Vagina (tissue), 2 donors: ENCODE data around the gene TWNK. TPM values are rescaled to one million over a fixed set of nuclear protein-coding genes. Genes with fewer than 3 reads are reported as not detected.
A peak's percentile ranks its signal among the peaks of the same experiment; 100 is the strongest.

Source experiments
- DNase-seq, 2 donors: peaks; one replicate each; pipeline ENCODE4 v3.0.0-alpha.2; 2017; ENCODE audit errors: extremely low spot score in 2 of 2
- H3K27ac ChIP-seq: fragments of 200-600 bp; sonication (generic); one replicate; pipeline ENCODE4 v1.5.1; 2019
- H3K27me3 ChIP-seq: fragments of 200-600 bp; sonication (generic); one replicate; pipeline ENCODE4 v1.5.1; 2019
- H3K36me3 ChIP-seq, 2 donors: fragments of 200-600 bp; sonication (generic); one replicate each; pipeline ENCODE4 v1.5.1; 2017 to 2019
- H3K4me1 ChIP-seq: fragments of 200-600 bp; sonication (generic); one replicate; pipeline ENCODE4 v1.5.1; 2019
- H3K4me3 ChIP-seq, 2 donors: fragments of 200-600 bp; sonication (generic); 1 replicate in 1 of 2; 2 replicates in 1 of 2; pipeline ENCODE4 v1.5.1; 2016 to 2019
- H3K9me3 ChIP-seq: fragments of 200-600 bp; sonication (generic); one replicate; pipeline ENCODE4 v1.5.1; 2019
- CTCF ChIP-seq, 3 experiments: fragments of 450-650 bp in 2 of 3; fragments of 200-600 bp in 1 of 3; sonication (generic) in 1 of 3; IDR thresholded peaks; one replicate each; pipeline ENCODE4 v1.5.1; 2017 to 2019; ENCODE audit warnings: antibody characterized with exemption in 3 of 3, mild to moderate bottlenecking in 2 of 3, moderate library complexity in 2 of 3
- POLR2A ChIP-seq, 2 donors: fragments of 450-650 bp; IDR thresholded peaks; one replicate each; pipeline ENCODE4 v1.6.1; 2017; ENCODE audit warnings: antibody characterized with exemption in 2 of 2, mild to moderate bottlenecking in 2 of 2, moderate library complexity in 2 of 2
- POLR2AphosphoS5 ChIP-seq, 2 donors: sonication (generic); formaldehyde crosslinking; IDR thresholded peaks; one replicate each; pipeline ENCODE4 v1.9.0; 2017; ENCODE audit warnings: antibody characterized with exemption in 2 of 2, mild to moderate bottlenecking in 2 of 2, low read depth in 1 of 2; ENCODE audit not compliant: insufficient read depth in 1 of 2
- intact Hi-C: fragments of 100-400 bp; cut with DNase I; formaldehyde crosslinking; loops from one replicate; pipeline ENCODE4 v1.15.1; 2023
- total RNA-seq: library from RNA; depleted of rRNA; stranded (reverse); fragments of >200 nt; gene quantifications from one replicate; pipeline ENCODE4 v1.2.3, GENCODE V29; 2016

The TWNK gene
- total RNA-seq, 1 donor from 2014 or later, result 5.2 TPM

DNA sequence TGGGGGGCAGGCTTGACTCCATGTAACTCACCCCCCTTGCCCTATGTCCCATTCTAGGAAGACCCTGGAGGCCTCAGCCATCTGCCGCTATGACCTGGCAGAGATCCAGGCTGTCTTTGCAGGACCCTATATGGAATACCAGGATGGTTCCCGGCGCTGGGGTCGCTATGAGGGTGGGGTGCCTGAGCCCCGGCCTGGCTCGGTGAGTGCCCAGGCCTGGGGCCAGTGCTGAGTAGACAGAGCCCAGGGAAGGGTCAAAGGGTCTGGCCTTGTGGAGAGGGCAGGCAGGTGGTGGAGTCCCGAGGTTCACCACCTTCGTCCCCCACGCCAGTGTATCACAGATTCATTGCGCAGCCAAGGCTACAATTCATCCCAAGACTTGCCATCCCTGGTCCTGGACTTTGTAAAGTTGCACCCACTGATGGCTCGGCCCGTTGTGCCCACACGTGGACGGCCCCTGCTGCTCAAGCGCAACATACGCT lies 7.5 kb upstream of the TWNK start:
- DNase-seq, result peak; percentile 60 to 82
- peaks cover 0 to 6% of the 10 kb centered on the region in 2 donors for H3K36me3 ChIP-seq
- TF ChIP-seq POLR2AphosphoS5 (IDR thresholded peaks at IDR 0.05; ENCODE audit: insufficient read depth in 1 of 2, low read depth in 1 of 2) (no peak), POLR2A (IDR thresholded peaks at IDR 0.05) (no peak), CTCF (IDR thresholded peaks at IDR 0.05) (no peak)

DNA sequence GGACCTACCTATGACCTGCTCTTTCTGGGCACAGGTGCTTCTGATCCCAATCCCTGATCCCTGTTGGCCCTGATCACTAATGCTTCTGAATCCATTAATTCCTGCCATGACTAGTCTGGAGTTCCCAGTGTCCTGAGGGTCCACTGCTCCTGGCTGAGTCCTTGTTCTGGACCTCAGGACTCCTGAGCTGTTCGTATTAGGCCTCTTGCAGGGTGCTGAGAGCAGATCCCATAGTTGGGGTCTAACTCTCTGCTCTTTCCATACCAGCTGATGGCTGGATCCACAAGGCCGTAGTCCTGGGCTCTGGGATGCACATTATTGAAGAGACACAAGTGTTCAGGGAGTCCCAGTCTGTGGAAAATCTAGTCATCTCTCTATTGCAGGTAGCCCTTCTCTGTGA lies 7.0 kb upstream of the TWNK start:
- DNase-seq, result peak in 1 of 2 donors; percentile 74
- peaks cover 0 to 7% of the 10 kb centered on the region in 2 donors for H3K36me3 ChIP-seq
- intact Hi-C loops, result no loop called here

More for the DNA sequence above, 7.5 kb upstream of the TWNK start:
- H3K4me1 ChIP-seq, result no peaks in the 10 kb centered on the region
- H3K4me3 ChIP-seq, result no peak overlapping the region
- H3K9me3 ChIP-seq, result no peaks in the 10 kb centered on the region
- H3K27me3 ChIP-seq, result no peaks in the 10 kb centered on the region
- H3K27ac ChIP-seq, result no peak overlapping the region
- intact Hi-C loops, result no loop called here

GRCh38 chr10:100980711-100981110 lies 6.6 kb upstream of the TWNK start:
- Histone ChIP-seq H3K27me3 (no peaks in the 10 kb centered on the region), H3K4me3 (no peak overlapping the region), H3K36me3 (peaks cover 0 to 11% of the 10 kb centered on the region in 2 donors), H3K9me3 (no peaks in the 10 kb centered on the region), H3K27ac (no peak overlapping the region), H3K4me1 (peaks cover 2% of the 10 kb centered on the region)
- DNase-seq, result peak; percentile 52 to 67
- no peak for TF ChIP-seq CTCF (IDR thresholded peaks at IDR 0.05)
- intact Hi-C loops, result no loop called here

More for the DNA sequence above, 7.0 kb upstream of the TWNK start:
- Histone ChIP-seq H3K27ac (no peak overlapping the region), H3K9me3 (no peaks in the 10 kb centered on the region), H3K4me3 (no peak overlapping the region), H3K27me3 (no peaks in the 10 kb centered on the region), H3K4me1 (no peaks in the 10 kb centered on the region)
- no peak for TF ChIP-seq POLR2A (IDR thresholded peaks at IDR 0.05)
- no peak for TF ChIP-seq CTCF (IDR thresholded peaks at IDR 0.05)
- TF ChIP-seq POLR2AphosphoS5 (IDR thresholded peaks at IDR 0.05; ENCODE audit: insufficient read depth in 1 of 2, low read depth in 1 of 2), result no peak

- H3K9me3 ChIP-seq, result no peaks in the 10 kb centered on the region
- H3K27ac ChIP-seq, result no peak overlapping the region
- no peak for DNase-seq
- TF ChIP-seq CTCF (IDR thresholded peaks at IDR 0.05) (no peak), POLR2AphosphoS5 (IDR thresholded peaks at IDR 0.05; ENCODE audit: insufficient read depth in 1 of 2, low read depth in 1 of 2) (no peak), POLR2A (IDR thresholded peaks at IDR 0.05) (no peak)
- peaks cover 0 to 13% of the 10 kb centered on the region in 2 donors for H3K36me3 ChIP-seq
- H3K4me3 ChIP-seq, result no peak overlapping the region
- no peaks in the 10 kb centered on the region for H3K27me3 ChIP-seq
- H3K4me1 ChIP-seq, result peaks cover 8% of the 10 kb centered on the region
- intact Hi-C loops, result no loop called here
Measured at GRCh38 chr10:100981178-100981772, 6.1 kb upstream of the TWNK start.
